Bronchial epithelial cell (primary cell): ENCODE results near the gene C1D. TPM values are rescaled to one million over a fixed set of nuclear protein-coding genes. Genes with fewer than 3 reads are reported as not detected.

Experiments
- DNase-seq: peaks from one replicate; pipeline ENCODE4 v3.0.0-alpha.2; 2010; ENCODE audit warnings: low read depth
- FAIRE-seq: peaks from 2 replicates; lab custom pipeline; 2011; peaks lifted over from hg19 to GRCh38; lab: Jason Lieb, UNC
- H3K27me3 ChIP-seq: 2 replicates; pipeline ENCODE4 v1.5.1; 2011; ENCODE audit warnings: low read length; ENCODE audit not compliant: control insufficient read depth, insufficient read depth
- H3K36me3 ChIP-seq: 2 replicates; pipeline ENCODE4 v1.5.1; 2011; ENCODE audit warnings: low read length; ENCODE audit not compliant: control insufficient read depth, insufficient read depth
- H3K4me3 ChIP-seq: 2 replicates; pipeline ENCODE4 v1.5.1; 2011; ENCODE audit warnings: mild to moderate bottlenecking, low read depth, low read length, control low read depth
- total RNA-seq: library from RNA; depleted of rRNA; stranded (reverse); fragments of >200 nt; gene quantifications from 2 replicates; pipeline ENCODE4 v1.2.1, GENCODE V29; 2014
- TF ChIP-seq, protein P1 (sequence below): IDR thresholded peaks from 2 replicates; pipeline ENCODE4 v1.5.1; 2011; ENCODE audit warnings: mild to moderate bottlenecking, moderate library complexity, low read length, control low read depth, inconsistent platforms; ENCODE audit not compliant: insufficient read depth, severe bottlenecking

Gene C1D
- total RNA-seq, 1 donor from 2014 or later = 20.0 TPM

DNA sequence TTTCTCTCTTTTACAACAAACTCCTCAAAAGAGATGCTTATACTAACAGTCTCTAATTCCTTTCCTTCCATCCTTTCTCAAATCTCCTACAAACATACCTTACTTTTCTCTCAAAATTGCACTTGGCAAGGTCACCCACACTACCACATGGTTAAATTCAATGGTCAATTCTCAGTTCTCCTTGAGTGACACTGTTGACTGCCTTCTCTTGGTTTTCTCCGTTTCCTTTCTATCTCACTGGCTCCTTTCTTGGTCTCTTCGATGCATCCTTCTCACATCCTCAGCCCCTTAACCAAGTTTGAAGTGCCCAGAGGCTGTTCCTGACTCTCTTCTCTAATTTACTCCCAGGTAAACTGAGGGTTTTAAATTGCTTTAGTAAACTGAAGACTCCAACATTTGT is 12.5 kb downstream of the C1D start:
- TF ChIP-seq, protein P1, sequence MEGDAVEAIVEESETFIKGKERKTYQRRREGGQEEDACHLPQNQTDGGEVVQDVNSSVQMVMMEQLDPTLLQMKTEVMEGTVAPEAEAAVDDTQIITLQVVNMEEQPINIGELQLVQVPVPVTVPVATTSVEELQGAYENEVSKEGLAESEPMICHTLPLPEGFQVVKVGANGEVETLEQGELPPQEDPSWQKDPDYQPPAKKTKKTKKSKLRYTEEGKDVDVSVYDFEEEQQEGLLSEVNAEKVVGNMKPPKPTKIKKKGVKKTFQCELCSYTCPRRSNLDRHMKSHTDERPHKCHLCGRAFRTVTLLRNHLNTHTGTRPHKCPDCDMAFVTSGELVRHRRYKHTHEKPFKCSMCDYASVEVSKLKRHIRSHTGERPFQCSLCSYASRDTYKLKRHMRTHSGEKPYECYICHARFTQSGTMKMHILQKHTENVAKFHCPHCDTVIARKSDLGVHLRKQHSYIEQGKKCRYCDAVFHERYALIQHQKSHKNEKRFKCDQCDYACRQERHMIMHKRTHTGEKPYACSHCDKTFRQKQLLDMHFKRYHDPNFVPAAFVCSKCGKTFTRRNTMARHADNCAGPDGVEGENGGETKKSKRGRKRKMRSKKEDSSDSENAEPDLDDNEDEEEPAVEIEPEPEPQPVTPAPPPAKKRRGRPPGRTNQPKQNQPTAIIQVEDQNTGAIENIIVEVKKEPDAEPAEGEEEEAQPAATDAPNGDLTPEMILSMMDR = no peak
- DNase-seq = no peak
- peak; percentile 13 for FAIRE-seq
- no peaks in the 10 kb centered on the region for H3K36me3 ChIP-seq
- H3K27me3 ChIP-seq = no peaks in the 10 kb centered on the region
- no peak overlapping the region for H3K4me3 ChIP-seq

DNA sequence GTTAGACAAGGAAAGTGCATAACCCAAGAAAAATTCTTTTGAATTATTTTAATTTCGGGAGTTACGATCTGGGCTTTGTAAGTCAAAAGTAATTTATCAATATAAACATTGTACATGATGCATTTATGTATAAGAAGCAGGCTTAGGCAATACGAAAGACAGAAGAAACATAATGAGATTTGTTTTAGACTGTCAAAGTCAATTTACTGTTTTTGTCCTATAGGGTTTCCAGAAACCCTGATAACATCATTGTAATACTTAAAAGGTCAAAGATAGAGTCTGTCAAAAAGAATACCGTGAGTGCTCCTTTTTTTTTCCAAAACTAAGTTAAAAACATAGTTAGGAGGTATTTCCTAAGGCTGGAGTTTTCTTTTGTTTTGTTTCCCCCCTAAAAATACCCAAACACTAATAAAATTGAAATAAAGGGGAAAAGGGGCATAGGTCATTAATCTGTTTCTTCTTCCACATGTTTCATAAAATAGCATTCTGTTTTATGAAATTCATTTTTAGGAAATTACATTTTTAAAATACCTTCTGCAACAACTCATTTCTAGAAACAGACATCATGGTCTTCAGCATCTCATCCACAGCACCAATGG is 16.1 kb downstream of the C1D start:
- no peak overlapping the region for H3K4me3 ChIP-seq
- no peaks in the 10 kb centered on the region for H3K27me3 ChIP-seq
- H3K36me3 ChIP-seq = no peaks in the 10 kb centered on the region
- TF ChIP-seq, protein P1 = no peak
- DNase-seq (no peak), FAIRE-seq (no peak)

DNA sequence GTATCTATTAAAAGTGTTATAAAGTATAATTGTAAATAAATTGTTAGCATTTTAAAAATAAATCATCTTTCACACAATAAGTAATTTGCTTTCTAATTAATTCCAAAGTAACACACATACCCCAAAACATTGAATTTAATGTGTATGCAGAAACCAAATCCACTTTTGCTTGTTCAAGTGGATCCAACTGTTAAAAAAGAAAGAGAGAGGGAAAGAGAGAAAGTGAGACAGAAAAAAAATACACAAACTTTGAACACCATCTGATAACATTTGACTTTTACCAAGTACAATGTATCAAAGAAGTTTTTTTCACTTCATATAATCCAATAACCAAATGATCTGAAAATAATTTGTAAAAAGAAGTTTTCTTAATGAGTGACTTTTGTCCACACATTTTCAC is 16.6 kb downstream of the C1D start:
- Histone ChIP-seq H3K4me3 (no peak overlapping the region), H3K36me3 (no peaks in the 10 kb centered on the region), H3K27me3 (no peaks in the 10 kb centered on the region)
- DNase-seq (no peak), FAIRE-seq (no peak)
- TF ChIP-seq, protein P1 = no peak

DNA sequence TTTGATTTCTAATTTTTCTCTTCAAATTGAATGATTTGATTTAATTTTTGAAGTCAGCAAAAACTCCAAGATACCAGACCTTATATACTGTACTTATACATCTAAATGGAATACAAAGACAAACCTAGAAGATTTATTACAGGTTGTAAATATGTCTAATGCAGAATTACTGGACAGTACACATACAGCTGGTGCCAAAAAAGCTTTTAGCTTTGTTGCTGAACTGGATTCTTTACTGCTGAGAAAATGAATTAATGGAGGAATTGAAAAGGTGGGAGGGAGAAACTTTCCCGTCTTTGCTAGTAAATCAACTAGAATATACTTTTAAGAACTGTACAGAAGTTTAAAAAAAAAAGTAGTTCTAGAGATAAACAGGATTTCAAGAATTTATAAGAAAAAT is 17.5 kb downstream of the C1D start:
- Histone ChIP-seq H3K4me3 (no peak overlapping the region), H3K36me3 (no peaks in the 10 kb centered on the region), H3K27me3 (no peaks in the 10 kb centered on the region)
- FAIRE-seq = no peak
- DNase-seq = no peak
- TF ChIP-seq, protein P1 = no peak

DNA sequence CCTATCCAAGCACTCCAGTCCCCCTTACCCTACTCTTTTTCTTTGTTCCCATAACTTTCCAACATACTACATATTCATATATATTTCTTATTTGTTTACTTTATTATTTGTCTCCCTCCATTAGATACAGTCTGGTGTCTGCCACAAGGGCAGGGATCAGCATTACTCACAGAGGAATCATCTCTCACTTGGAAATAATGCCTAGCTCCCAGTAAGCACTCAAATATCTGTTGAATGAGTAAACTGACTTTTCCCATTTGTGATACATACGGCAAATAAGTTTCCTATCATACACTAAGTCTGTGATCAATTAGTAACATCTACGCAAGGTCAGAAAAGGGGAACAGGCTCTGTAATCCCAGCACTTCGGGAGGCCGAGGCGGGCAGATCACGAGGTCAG is 18.7 kb downstream of the C1D start:
- Histone ChIP-seq H3K27me3 (no peaks in the 10 kb centered on the region), H3K36me3 (no peaks in the 10 kb centered on the region), H3K4me3 (no peak overlapping the region)
- TF ChIP-seq, protein P1 = no peak
- DNase-seq (peak; percentile 80), FAIRE-seq (no peak)

DNA sequence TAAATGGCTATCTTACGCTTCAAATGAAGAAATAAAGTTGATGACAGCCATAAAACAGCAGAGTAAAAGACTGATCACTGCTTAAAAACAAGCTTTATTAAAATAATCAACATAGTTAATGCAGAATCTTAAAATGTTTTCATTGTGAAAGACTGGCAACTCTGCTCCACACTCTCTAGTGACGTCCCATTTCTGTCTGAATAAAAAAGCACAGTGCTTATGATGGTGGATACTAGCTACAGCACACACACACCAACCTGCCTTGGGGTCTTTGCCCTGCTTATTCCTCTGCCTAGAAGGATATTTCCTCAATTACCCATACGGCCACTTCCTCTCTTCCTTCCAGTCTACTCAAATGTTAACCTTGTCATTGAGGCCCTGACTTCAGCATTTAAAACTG is 19.1 kb downstream of the C1D start:
- no peak for DNase-seq
- no peaks in the 10 kb centered on the region for H3K36me3 ChIP-seq
- no peaks in the 10 kb centered on the region for H3K27me3 ChIP-seq
- no peak overlapping the region for H3K4me3 ChIP-seq
- FAIRE-seq = no peak
- TF ChIP-seq, protein P1 = no peak
